WTC11 (cell line): Measurements from ENCODE around the gene PCDH19. TPM values are rescaled to one million over a fixed set of nuclear protein-coding genes. Genes with fewer than 3 reads are reported as not detected.

ENCODE experiments used
- ATAC-seq: fragments of 200-7000 bp; cut with Tn5 transposase; 2 replicates; pipeline ENCODE4 v1.10.0; 2021; ENCODE audit warnings: mild to moderate bottlenecking, moderate library complexity
- CTCF ChIA-PET: fragments of 300-600 bp; sonication (Branson Sonifier 250); formaldehyde crosslinking; loops from one replicate; lab custom pipeline; 2021; ENCODE audit warnings: antibody characterized with exemption; lab: Charles Lee
- POLR2A ChIA-PET: fragments of 350-600 bp; sonication (Branson Sonifier 250); formaldehyde crosslinking; loops from one replicate; lab custom pipeline; 2021; ENCODE audit warnings: antibody characterized with exemption; lab: Charles Lee
- DNase-seq: peaks from one replicate; pipeline ENCODE4 v3.0.0; 2021; ENCODE audit warnings: low spot score
- H3K27ac Mint-ChIP-seq: 2 replicates; pipeline ENCODE4 v1.8.0; 2021; ENCODE audit warnings: mixed read lengths
- H3K27me3 Mint-ChIP-seq: 2 replicates; pipeline ENCODE4 v1.8.0; 2021; ENCODE audit warnings: low read depth, mild to moderate bottlenecking, moderate library complexity, mixed read lengths
- H3K36me3 Mint-ChIP-seq: 2 replicates; pipeline ENCODE4 v1.8.0; 2021; ENCODE audit warnings: mixed read lengths
- H3K4me1 Mint-ChIP-seq: 2 replicates; pipeline ENCODE4 v1.8.0; 2022; ENCODE audit warnings: mixed read lengths
- H3K4me3 Mint-ChIP-seq: 2 replicates; pipeline ENCODE4 v1.8.0; 2021; ENCODE audit warnings: mild to moderate bottlenecking, moderate library complexity, mixed read lengths
- H3K9me3 Mint-ChIP-seq: 2 replicates; pipeline ENCODE4 v1.8.0; 2021; ENCODE audit warnings: mixed read lengths
- ESRRA ChIP-seq: sonication (generic); formaldehyde crosslinking; IDR thresholded peaks from 2 replicates; pipeline ENCODE4 v1.8.1; 2022; ENCODE audit warnings: mild to moderate bottlenecking, missing genetic modification reagents, borderline replicate concordance
- JAZF1 ChIP-seq: fragments of 250-450 bp; sonication (Bioruptor Pico); IDR thresholded peaks from 2 replicates; pipeline ENCODE4 v1.9.0; 2021; ENCODE audit warnings: moderate library complexity, mild to moderate bottlenecking, inconsistent platforms
- JUN ChIP-seq: sonication (generic); formaldehyde crosslinking; IDR thresholded peaks from 2 replicates; pipeline ENCODE4 v1.8.0; 2023; ENCODE audit warnings: mild to moderate bottlenecking, missing genetic modification reagents
- ZNF263 ChIP-seq: sonication (generic); formaldehyde crosslinking; IDR thresholded peaks from 2 replicates; pipeline ENCODE4 v1.8.1; 2022; ENCODE audit warnings: low read depth, mild to moderate bottlenecking, moderate library complexity, missing genetic modification reagents
- total RNA-seq: library from RNA; stranded (reverse); gene quantifications from 3 replicates; pipeline ENCODE4 v1.2.3, GENCODE V29; 2021
- TF ChIP-seq, protein P1 (sequence below): sonication (generic); formaldehyde crosslinking; IDR thresholded peaks from 2 replicates; pipeline ENCODE4 v1.8.1; 2023; ENCODE audit warnings: mild to moderate bottlenecking, moderate library complexity, missing genetic modification reagents
- TF ChIP-seq, protein P2 (sequence below): sonication (generic); formaldehyde crosslinking; IDR thresholded peaks from 2 replicates; pipeline ENCODE4 v1.8.0; 2022; ENCODE audit warnings: mild to moderate bottlenecking, missing genetic modification reagents
- TF ChIP-seq, protein P3 (sequence below): sonication (generic); formaldehyde crosslinking; IDR thresholded peaks from 2 replicates; pipeline ENCODE4 v1.8.0; 2023; ENCODE audit warnings: mild to moderate bottlenecking, missing genetic modification reagents
- TF ChIP-seq, protein P4 (sequence below): sonication (generic); formaldehyde crosslinking; IDR thresholded peaks from 2 replicates; pipeline ENCODE4 v1.8.0; 2023; ENCODE audit warnings: missing genetic modification reagents, mild to moderate bottlenecking, borderline replicate concordance
- TF ChIP-seq, protein P5 (sequence below): fragments of 250-450 bp; sonication (Bioruptor Pico); IDR thresholded peaks from 2 replicates; pipeline ENCODE4 v1.9.0; 2021; ENCODE audit warnings: moderate library complexity, mild to moderate bottlenecking, inconsistent platforms, borderline replicate concordance
- TF ChIP-seq, protein P6 (sequence below): fragments of 250-450 bp; sonication (Bioruptor Pico); conservative IDR thresholded peaks from 2 replicates; pipeline ENCODE4 v1.9.0; 2021; ENCODE audit warnings: mild to moderate bottlenecking
- TF ChIP-seq, protein P7 (sequence below): fragments of 250-450 bp; sonication (Bioruptor Pico); IDR thresholded peaks from 2 replicates; pipeline ENCODE4 v1.8.0; 2021; ENCODE audit warnings: mild to moderate bottlenecking

Gene PCDH19
- total RNA-seq, 1 experiment from 2014 or later, result 1.5 TPM

DNA sequence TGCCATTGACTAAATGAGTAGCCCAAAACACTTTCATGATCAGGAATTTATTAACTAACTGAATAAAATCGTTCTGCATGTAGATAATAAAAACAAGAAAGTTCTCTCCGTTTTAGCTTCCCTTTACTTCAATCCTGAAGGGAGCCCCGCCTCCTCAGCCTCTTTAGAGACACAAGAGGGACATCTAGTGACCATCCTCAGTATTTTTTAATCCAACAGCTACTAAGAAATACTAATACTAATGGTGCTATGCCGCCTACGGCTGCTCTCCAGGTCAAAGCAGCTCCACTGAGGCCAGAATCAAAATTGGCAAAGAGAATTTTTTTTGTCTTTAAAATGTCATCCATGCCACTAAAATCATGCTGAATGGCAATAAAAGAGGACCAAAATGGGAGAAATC is 3.2 kb upstream of the PCDH19 start:
- POLR2A ChIA-PET, result interaction anchor here (1.0 kb wide), 1 partner anchor 45 kb away, joined by 5 read pairs; no protein-coding TSS in a partner anchor
- Mint-ChIP-seq H3K27ac (no peak overlapping the region), H3K4me3 (peak overlapping the region; percentile 69), H3K4me1 (peaks cover 41% of the 10 kb centered on the region), H3K36me3 (0 out of 2 replicates have a peak, but pooled peaks cover under 1% of the 10 kb centered on the region), H3K27me3 (peaks cover 65% of the 10 kb centered on the region), H3K9me3 (no peaks in the 10 kb centered on the region)
- TF ChIP-seq, protein P1, sequence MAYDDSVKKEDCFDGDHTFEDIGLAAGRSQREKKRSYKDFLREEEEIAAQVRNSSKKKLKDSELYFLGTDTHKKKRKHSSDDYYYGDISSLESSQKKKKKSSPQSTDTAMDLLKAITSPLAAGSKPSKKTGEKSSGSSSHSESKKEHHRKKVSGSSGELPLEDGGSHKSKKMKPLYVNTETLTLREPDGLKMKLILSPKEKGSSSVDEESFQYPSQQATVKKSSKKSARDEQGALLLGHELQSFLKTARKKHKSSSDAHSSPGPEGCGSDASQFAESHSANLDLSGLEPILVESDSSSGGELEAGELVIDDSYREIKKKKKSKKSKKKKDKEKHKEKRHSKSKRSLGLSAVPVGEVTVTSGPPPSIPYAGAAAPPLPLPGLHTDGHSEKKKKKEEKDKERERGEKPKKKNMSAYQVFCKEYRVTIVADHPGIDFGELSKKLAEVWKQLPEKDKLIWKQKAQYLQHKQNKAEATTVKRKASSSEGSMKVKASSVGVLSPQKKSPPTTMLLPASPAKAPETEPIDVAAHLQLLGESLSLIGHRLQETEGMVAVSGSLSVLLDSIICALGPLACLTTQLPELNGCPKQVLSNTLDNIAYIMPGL (CRISPR knock-in tag), result no peak
- TF ChIP-seq JUN (no peak), ZNF263 (CRISPR knock-in tag) (no peak), JAZF1 (no peak), ESRRA (CRISPR knock-in tag) (no peak)
- TF ChIP-seq, protein P2, sequence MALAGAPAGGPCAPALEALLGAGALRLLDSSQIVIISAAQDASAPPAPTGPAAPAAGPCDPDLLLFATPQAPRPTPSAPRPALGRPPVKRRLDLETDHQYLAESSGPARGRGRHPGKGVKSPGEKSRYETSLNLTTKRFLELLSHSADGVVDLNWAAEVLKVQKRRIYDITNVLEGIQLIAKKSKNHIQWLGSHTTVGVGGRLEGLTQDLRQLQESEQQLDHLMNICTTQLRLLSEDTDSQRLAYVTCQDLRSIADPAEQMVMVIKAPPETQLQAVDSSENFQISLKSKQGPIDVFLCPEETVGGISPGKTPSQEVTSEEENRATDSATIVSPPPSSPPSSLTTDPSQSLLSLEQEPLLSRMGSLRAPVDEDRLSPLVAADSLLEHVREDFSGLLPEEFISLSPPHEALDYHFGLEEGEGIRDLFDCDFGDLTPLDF (CRISPR knock-in tag), result no peak
- TF ChIP-seq, protein P3, sequence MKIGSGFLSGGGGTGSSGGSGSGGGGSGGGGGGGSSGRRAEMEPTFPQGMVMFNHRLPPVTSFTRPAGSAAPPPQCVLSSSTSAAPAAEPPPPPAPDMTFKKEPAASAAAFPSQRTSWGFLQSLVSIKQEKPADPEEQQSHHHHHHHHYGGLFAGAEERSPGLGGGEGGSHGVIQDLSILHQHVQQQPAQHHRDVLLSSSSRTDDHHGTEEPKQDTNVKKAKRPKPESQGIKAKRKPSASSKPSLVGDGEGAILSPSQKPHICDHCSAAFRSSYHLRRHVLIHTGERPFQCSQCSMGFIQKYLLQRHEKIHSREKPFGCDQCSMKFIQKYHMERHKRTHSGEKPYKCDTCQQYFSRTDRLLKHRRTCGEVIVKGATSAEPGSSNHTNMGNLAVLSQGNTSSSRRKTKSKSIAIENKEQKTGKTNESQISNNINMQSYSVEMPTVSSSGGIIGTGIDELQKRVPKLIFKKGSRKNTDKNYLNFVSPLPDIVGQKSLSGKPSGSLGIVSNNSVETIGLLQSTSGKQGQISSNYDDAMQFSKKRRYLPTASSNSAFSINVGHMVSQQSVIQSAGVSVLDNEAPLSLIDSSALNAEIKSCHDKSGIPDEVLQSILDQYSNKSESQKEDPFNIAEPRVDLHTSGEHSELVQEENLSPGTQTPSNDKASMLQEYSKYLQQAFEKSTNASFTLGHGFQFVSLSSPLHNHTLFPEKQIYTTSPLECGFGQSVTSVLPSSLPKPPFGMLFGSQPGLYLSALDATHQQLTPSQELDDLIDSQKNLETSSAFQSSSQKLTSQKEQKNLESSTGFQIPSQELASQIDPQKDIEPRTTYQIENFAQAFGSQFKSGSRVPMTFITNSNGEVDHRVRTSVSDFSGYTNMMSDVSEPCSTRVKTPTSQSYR (CRISPR knock-in tag), result no peak
- TF ChIP-seq, protein P4, sequence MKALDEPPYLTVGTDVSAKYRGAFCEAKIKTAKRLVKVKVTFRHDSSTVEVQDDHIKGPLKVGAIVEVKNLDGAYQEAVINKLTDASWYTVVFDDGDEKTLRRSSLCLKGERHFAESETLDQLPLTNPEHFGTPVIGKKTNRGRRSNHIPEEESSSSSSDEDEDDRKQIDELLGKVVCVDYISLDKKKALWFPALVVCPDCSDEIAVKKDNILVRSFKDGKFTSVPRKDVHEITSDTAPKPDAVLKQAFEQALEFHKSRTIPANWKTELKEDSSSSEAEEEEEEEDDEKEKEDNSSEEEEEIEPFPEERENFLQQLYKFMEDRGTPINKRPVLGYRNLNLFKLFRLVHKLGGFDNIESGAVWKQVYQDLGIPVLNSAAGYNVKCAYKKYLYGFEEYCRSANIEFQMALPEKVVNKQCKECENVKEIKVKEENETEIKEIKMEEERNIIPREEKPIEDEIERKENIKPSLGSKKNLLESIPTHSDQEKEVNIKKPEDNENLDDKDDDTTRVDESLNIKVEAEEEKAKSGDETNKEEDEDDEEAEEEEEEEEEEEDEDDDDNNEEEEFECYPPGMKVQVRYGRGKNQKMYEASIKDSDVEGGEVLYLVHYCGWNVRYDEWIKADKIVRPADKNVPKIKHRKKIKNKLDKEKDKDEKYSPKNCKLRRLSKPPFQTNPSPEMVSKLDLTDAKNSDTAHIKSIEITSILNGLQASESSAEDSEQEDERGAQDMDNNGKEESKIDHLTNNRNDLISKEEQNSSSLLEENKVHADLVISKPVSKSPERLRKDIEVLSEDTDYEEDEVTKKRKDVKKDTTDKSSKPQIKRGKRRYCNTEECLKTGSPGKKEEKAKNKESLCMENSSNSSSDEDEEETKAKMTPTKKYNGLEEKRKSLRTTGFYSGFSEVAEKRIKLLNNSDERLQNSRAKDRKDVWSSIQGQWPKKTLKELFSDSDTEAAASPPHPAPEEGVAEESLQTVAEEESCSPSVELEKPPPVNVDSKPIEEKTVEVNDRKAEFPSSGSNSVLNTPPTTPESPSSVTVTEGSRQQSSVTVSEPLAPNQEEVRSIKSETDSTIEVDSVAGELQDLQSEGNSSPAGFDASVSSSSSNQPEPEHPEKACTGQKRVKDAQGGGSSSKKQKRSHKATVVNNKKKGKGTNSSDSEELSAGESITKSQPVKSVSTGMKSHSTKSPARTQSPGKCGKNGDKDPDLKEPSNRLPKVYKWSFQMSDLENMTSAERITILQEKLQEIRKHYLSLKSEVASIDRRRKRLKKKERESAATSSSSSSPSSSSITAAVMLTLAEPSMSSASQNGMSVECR (CRISPR knock-in tag), result no peak
- TF ChIP-seq, protein P5, sequence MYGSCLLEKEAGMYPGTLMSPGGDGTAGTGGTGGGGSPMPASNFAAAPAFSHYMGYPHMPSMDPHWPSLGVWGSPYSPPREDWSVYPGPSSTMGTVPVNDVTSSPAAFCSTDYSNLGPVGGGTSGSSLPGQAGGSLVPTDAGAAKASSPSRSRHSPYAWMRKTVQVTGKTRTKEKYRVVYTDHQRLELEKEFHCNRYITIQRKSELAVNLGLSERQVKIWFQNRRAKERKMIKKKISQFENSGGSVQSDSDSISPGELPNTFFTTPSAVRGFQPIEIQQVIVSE (CRISPR knock-in tag), result no peak
- TF ChIP-seq, protein P6, sequence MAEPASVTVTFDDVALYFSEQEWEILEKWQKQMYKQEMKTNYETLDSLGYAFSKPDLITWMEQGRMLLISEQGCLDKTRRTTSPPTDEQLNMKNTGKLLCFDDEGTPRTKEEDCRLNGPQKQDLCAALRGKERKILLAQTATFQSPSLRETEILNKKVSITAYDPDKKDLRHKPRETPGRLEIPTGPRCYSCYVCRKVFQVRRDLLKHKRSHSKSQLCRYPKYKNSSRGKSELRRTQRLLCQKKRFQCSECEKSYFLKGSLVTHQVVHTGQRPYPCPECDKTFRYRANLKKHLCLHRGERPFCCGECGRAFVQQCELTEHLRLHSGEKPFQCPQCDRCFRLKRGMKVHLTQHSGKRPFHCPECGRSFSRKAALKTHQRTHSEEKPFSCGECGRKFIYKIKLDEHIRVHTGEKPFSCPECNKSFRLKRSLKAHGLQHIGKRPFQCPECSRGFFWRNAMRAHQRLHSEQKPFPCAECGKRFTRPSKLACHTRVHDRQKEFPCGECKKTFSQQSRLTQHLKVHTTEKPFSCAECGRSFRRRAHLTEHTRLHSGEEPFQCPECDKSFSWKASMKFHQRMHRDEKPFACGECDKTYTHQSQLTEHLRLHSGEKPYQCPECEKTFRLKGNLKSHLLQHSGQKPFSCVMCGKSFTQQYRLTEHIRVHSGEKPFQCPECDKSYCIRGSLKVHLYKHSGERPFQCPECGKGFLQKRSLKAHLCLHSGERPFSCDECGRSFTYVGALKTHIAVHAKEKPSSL (CRISPR knock-in tag), result no peak
- TF ChIP-seq, protein P7, sequence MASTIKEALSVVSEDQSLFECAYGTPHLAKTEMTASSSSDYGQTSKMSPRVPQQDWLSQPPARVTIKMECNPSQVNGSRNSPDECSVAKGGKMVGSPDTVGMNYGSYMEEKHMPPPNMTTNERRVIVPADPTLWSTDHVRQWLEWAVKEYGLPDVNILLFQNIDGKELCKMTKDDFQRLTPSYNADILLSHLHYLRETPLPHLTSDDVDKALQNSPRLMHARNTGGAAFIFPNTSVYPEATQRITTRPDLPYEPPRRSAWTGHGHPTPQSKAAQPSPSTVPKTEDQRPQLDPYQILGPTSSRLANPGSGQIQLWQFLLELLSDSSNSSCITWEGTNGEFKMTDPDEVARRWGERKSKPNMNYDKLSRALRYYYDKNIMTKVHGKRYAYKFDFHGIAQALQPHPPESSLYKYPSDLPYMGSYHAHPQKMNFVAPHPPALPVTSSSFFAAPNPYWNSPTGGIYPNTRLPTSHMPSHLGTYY, result no peak
- CTCF ChIA-PET, result interaction anchor here (0.8 to 1.9 kb wide), 24 partner anchors 8 to 690 kb away, joined by 3 to 53 read pairs (median 4); no protein-coding TSS in a partner anchor
- peak; percentile 11; the same call in 1 of the 2 replicates for ATAC-seq
- no peak for DNase-seq
